Measurements from ENCODE around the gene NACC2.

DNA sequence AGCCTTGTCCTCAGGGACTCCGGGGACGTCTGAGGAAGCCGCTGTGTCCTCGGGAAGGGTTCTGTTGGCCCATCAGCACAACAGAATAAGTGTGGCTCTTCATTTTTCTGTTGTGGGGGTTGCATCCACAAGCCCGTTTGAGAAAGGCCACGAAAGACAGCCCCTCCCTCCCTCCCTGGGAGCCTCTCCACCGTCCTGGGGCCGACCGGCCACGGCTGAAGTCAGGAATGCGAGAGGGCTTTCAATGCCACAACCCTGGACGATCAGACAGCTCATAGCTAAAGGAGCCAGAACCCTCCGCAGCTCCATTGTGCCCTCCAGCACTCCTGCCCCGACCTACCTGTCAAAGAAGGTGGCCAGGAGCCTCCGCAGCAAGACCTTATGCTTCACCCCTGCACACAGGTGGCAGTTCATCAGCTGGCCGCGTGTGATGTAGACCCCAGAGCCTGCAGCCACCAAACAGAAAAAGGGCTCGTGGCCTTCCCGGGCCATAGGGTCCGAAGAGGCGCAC is 81.5 kb downstream of the NACC2 start:
- no peak for TF ChIP-seq POLR2AphosphoS5 (IDR thresholded peaks at IDR 0.05; ENCODE audit: low read depth, low read length)
- TF ChIP-seq, protein P1, sequence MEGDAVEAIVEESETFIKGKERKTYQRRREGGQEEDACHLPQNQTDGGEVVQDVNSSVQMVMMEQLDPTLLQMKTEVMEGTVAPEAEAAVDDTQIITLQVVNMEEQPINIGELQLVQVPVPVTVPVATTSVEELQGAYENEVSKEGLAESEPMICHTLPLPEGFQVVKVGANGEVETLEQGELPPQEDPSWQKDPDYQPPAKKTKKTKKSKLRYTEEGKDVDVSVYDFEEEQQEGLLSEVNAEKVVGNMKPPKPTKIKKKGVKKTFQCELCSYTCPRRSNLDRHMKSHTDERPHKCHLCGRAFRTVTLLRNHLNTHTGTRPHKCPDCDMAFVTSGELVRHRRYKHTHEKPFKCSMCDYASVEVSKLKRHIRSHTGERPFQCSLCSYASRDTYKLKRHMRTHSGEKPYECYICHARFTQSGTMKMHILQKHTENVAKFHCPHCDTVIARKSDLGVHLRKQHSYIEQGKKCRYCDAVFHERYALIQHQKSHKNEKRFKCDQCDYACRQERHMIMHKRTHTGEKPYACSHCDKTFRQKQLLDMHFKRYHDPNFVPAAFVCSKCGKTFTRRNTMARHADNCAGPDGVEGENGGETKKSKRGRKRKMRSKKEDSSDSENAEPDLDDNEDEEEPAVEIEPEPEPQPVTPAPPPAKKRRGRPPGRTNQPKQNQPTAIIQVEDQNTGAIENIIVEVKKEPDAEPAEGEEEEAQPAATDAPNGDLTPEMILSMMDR (IDR thresholded peaks at IDR 0.05), result no peak
- no peak for TF ChIP-seq TCF7L2 (IDR thresholded peaks at IDR 0.05; ENCODE audit: low read depth, low read length)
- TF ChIP-seq, protein P2, sequence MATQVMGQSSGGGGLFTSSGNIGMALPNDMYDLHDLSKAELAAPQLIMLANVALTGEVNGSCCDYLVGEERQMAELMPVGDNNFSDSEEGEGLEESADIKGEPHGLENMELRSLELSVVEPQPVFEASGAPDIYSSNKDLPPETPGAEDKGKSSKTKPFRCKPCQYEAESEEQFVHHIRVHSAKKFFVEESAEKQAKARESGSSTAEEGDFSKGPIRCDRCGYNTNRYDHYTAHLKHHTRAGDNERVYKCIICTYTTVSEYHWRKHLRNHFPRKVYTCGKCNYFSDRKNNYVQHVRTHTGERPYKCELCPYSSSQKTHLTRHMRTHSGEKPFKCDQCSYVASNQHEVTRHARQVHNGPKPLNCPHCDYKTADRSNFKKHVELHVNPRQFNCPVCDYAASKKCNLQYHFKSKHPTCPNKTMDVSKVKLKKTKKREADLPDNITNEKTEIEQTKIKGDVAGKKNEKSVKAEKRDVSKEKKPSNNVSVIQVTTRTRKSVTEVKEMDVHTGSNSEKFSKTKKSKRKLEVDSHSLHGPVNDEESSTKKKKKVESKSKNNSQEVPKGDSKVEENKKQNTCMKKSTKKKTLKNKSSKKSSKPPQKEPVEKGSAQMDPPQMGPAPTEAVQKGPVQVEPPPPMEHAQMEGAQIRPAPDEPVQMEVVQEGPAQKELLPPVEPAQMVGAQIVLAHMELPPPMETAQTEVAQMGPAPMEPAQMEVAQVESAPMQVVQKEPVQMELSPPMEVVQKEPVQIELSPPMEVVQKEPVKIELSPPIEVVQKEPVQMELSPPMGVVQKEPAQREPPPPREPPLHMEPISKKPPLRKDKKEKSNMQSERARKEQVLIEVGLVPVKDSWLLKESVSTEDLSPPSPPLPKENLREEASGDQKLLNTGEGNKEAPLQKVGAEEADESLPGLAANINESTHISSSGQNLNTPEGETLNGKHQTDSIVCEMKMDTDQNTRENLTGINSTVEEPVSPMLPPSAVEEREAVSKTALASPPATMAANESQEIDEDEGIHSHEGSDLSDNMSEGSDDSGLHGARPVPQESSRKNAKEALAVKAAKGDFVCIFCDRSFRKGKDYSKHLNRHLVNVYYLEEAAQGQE (IDR thresholded peaks at IDR 0.05; ENCODE audit: insufficient read depth in 1 of 2, low read depth in 2 of 2, low read length in 1 of 2), result no peak
